ENCODE measurements around the gene CES4A.

GRCh38 chr16:66959704-66960161 is 28.7 kb upstream of the CES4A start:
- TF ChIP-seq CTCF (conservative IDR thresholded peaks at IDR 0.05) (no peak), EZH2 (IDR thresholded peaks at IDR 0.05; ENCODE audit: low read depth) (no peak)
